GM19372 (cell line): Measurements from ENCODE around the gene C1orf21.

ENCODE experiments used
- ATAC-seq: cut with Tn5 transposase; IDR thresholded peaks from one replicate; pipeline ENCODE4 v1.9.1; 2021; ENCODE audit warnings: mild to moderate bottlenecking, low read depth, moderate library complexity; ENCODE audit not compliant: unreplicated experiment

C1orf21 gene

GRCh38 chr1:184539580-184539979 is 152.8 kb downstream of the C1orf21 start:
- no peak for ATAC-seq

GRCh38 chr1:184541537-184542152 is 154.8 kb downstream of the C1orf21 start:
- ATAC-seq: no peak

GRCh38 chr1:184542291-184542690 is 155.5 kb downstream of the C1orf21 start:
- ATAC-seq: no peak

- ATAC-seq: no peak
Observed at GRCh38 chr1:184545601-184546000, 158.8 kb downstream of the C1orf21 start.

- no peak for ATAC-seq
Observed at GRCh38 chr1:184552446-184552845, 165.6 kb downstream of the C1orf21 start.

- no peak for ATAC-seq
Observed at GRCh38 chr1:184553845-184554244, 167.0 kb downstream of the C1orf21 start.

GRCh38 chr1:184555665-184556641 is 169.1 kb downstream of the C1orf21 start:
- ATAC-seq: no peak

- no peak for ATAC-seq
Observed at GRCh38 chr1:184556665-184557064, 169.8 kb downstream of the C1orf21 start.

- no peak for ATAC-seq
Observed at GRCh38 chr1:184557423-184558347, 170.9 kb downstream of the C1orf21 start.

GRCh38 chr1:184558691-184559090 is 171.9 kb downstream of the C1orf21 start:
- no peak for ATAC-seq

- no peak for ATAC-seq
Observed at GRCh38 chr1:184559117-184559713, 172.4 kb downstream of the C1orf21 start.

GRCh38 chr1:184562806-184563205 is 176.0 kb downstream of the C1orf21 start:
- no peak for ATAC-seq

- no peak for ATAC-seq
Observed at GRCh38 chr1:184563308-184563707, 176.5 kb downstream of the C1orf21 start.

GRCh38 chr1:184567009-184567408 is 180.2 kb downstream of the C1orf21 start:
- no peak for ATAC-seq

GRCh38 chr1:184567637-184568036 is 180.8 kb downstream of the C1orf21 start:
- no peak for ATAC-seq

GRCh38 chr1:184568148-184568547 is 181.3 kb downstream of the C1orf21 start:
- no peak for ATAC-seq

- no peak for ATAC-seq
Observed at GRCh38 chr1:184569106-184569505, 182.3 kb downstream of the C1orf21 start.

- ATAC-seq: no peak
Observed at GRCh38 chr1:184574588-184574987, 187.8 kb downstream of the C1orf21 start.

- ATAC-seq: no peak
Observed at GRCh38 chr1:184576822-184577221, 190.0 kb downstream of the C1orf21 start.

GRCh38 chr1:184577319-184577718 is 190.5 kb downstream of the C1orf21 start:
- no peak for ATAC-seq
